ENCODE data around the gene NR5A2. TPM values are rescaled to one million over a fixed set of nuclear protein-coding genes. Genes with fewer than 3 reads are reported as not detected.

NR5A2 gene
- total and polyA plus RNA-seq, 10 donors = 0.02 to 0.63 (median 0.10) TPM; not detected in 3

GRCh38 chr1:200099040-200099439 is 71.5 kb downstream of the NR5A2 start:
- Histone ChIP-seq H3K36me3 (no peaks in the 10 kb centered on the region), H3K4me3 (no peak overlapping the region), H3K27ac (no peak overlapping the region), H3K4me1 (no peaks in the 10 kb centered on the region), H3K27me3 (replicated peaks in 1 of 7) (peaks cover 0 to 3% (median 0%) of the 10 kb centered on the region in 7 donors), H3K9me3 (no peaks in the 10 kb centered on the region)
- 53 to 75% (median 63%) methylated on average over 3 of the region's 3 CpGs for WGBS, 5 donors
- TF ChIP-seq CTCF (IDR thresholded peaks at IDR 0.05 in 8 of 11, conservative IDR thresholded peaks at IDR 0.05 in 3 of 11) = no peak
- no peak for TF ChIP-seq POLR2A (IDR thresholded peaks at IDR 0.05)
- no peak for TF ChIP-seq POLR2AphosphoS5 (IDR thresholded peaks at IDR 0.05)
- no peak for DNase-seq
- intact Hi-C loops (cut with DNase I; ENCODE audit: low total_unique reads) = no loop called here

GRCh38 chr1:200103966-200104583 is 76.6 kb downstream of the NR5A2 start:
- TF ChIP-seq CTCF (IDR thresholded peaks at IDR 0.05 in 8 of 11, conservative IDR thresholded peaks at IDR 0.05 in 3 of 11) (no peak), POLR2A (IDR thresholded peaks at IDR 0.05) (no peak), POLR2AphosphoS5 (IDR thresholded peaks at IDR 0.05) (no peak)
- Histone ChIP-seq H3K4me1 (no peaks in the 10 kb centered on the region), H3K4me3 (no peak overlapping the region), H3K27ac (no peak overlapping the region), H3K9me3 (no peaks in the 10 kb centered on the region), H3K27me3 (replicated peaks in 1 of 7) (no peaks in the 10 kb centered on the region), H3K36me3 (no peaks in the 10 kb centered on the region)
- DNase-seq = no peak
- 68 to 83% (median 73%) methylated on average over 1 of the region's 1 CpG for WGBS, 5 donors
- intact Hi-C loops (cut with DNase I; ENCODE audit: low total_unique reads) = no loop called here

GRCh38 chr1:200107004-200107470 is 79.5 kb downstream of the NR5A2 start:
- no peak overlapping the region for H3K4me3 ChIP-seq
- TF ChIP-seq POLR2AphosphoS5 (IDR thresholded peaks at IDR 0.05) (no peak), POLR2A (IDR thresholded peaks at IDR 0.05) (no peak), CTCF (IDR thresholded peaks at IDR 0.05 in 8 of 11, conservative IDR thresholded peaks at IDR 0.05 in 3 of 11) (no peak)
- H3K36me3 ChIP-seq = no peaks in the 10 kb centered on the region
- H3K27me3 ChIP-seq (replicated peaks in 1 of 7) = no peaks in the 10 kb centered on the region
- H3K9me3 ChIP-seq = no peaks in the 10 kb centered on the region
- no peak overlapping the region for H3K27ac ChIP-seq
- WGBS, 5 donors = 76 to 85% (median 77%) methylated on average over 8 of the region's 8 CpGs
- DNase-seq = no peak
- H3K4me1 ChIP-seq = no peaks in the 10 kb centered on the region
- intact Hi-C loops (cut with DNase I; ENCODE audit: low total_unique reads) = no loop called here

- intact Hi-C loops (cut with DNase I; ENCODE audit: low total_unique reads) = no loop called here
- no peak overlapping the region for H3K4me3 ChIP-seq
- H3K27ac ChIP-seq = no peak overlapping the region
- H3K27me3 ChIP-seq (replicated peaks in 1 of 7) = no peaks in the 10 kb centered on the region
- 0 to 25% (median 0%) methylated on average over 1 of the region's 1 CpG for WGBS, 5 donors
- no peaks in the 10 kb centered on the region for H3K4me1 ChIP-seq
- no peaks in the 10 kb centered on the region for H3K36me3 ChIP-seq
- no peak for DNase-seq
- TF ChIP-seq POLR2AphosphoS5 (IDR thresholded peaks at IDR 0.05) (no peak), POLR2A (IDR thresholded peaks at IDR 0.05) (no peak), CTCF (IDR thresholded peaks at IDR 0.05 in 8 of 11, conservative IDR thresholded peaks at IDR 0.05 in 3 of 11) (no peak)
- H3K9me3 ChIP-seq = no peaks in the 10 kb centered on the region
Observed at GRCh38 chr1:200108659-200109058, 81.1 kb downstream of the NR5A2 start.
